Prostate gland (tissue), 2 donors: ENCODE data around the gene APOM.

ENCODE experiments used
- POLR2A ChIP-seq: fragments of 450-650 bp; IDR thresholded peaks from one replicate; pipeline ENCODE4 v1.6.1; 2016; ENCODE audit warnings: antibody characterized with exemption, mild to moderate bottlenecking
- POLR2AphosphoS5 ChIP-seq: sonication (generic); formaldehyde crosslinking; IDR thresholded peaks from one replicate; pipeline ENCODE4 v1.6.1; 2017; ENCODE audit warnings: antibody characterized with exemption
- TF ChIP-seq, protein P1 (sequence below), 4 experiments: fragments of 200-600 bp in 2 of 4; fragments of 450-650 bp in 2 of 4; sonication (generic) in 2 of 4; IDR thresholded peaks; 1 replicate in 3 of 4; 2 replicates in 1 of 4; pipeline ENCODE4 v1.5.1; 2016 to 2019; ENCODE audit warnings: antibody characterized with exemption in 4 of 4, mild to moderate bottlenecking in 2 of 4, moderate library complexity in 2 of 4

DNA sequence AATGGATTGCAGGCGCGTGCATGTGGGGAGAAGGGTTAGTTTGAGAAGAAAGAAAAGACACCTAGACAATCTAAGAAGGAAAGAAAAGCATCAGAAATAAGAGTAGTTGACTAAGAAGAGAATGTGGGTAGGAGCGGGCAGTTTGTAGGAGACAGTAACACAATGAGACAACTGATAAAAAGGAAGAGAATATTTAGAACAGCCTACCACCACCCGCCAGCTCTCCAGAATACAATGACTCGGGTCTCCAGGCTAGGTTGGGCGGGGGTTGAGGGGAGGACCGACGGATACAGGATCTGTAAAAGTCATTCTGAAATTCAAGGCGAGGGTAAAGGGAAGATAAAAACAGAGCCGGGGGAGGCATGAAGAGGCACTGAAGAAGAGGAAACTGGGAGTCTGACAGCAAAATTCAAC, 46.7 kb downstream of the APOM start:
- TF ChIP-seq POLR2AphosphoS5 (no peak), POLR2A (no peak)
- TF ChIP-seq, protein P1, sequence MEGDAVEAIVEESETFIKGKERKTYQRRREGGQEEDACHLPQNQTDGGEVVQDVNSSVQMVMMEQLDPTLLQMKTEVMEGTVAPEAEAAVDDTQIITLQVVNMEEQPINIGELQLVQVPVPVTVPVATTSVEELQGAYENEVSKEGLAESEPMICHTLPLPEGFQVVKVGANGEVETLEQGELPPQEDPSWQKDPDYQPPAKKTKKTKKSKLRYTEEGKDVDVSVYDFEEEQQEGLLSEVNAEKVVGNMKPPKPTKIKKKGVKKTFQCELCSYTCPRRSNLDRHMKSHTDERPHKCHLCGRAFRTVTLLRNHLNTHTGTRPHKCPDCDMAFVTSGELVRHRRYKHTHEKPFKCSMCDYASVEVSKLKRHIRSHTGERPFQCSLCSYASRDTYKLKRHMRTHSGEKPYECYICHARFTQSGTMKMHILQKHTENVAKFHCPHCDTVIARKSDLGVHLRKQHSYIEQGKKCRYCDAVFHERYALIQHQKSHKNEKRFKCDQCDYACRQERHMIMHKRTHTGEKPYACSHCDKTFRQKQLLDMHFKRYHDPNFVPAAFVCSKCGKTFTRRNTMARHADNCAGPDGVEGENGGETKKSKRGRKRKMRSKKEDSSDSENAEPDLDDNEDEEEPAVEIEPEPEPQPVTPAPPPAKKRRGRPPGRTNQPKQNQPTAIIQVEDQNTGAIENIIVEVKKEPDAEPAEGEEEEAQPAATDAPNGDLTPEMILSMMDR (IDR thresholded peaks at IDR 0.05), result no peak
